CD1c-positive myeloid dendritic cell (primary cell): ENCODE results near the gene VPS39.
"Not testable (repeated sequence)": the region's sequence is repeated elsewhere in the genome, so short reads cannot be mapped to it uniquely, and the experiment has no call there.

Experiments used
- DNase-seq: peaks from one replicate; pipeline ENCODE4 v3.0.0-alpha.2; 2016; ENCODE audit errors: extremely low spot score

The VPS39 gene

GRCh38 chr15:42207674-42208579, at the start of gene VPS39:
Gene VPS39, minus strand, starts transcription at chr15:42208304. Its CDS starts 151 bp downstream, at chr15:42208153.
- peak; percentile 89 for DNase-seq

GRCh38 chr15:42253300-42253699, 45.2 kb upstream of the VPS39 start:
- DNase-seq = no peak

GRCh38 chr15:42240823-42241222, 32.7 kb upstream of the VPS39 start:
- DNase-seq = no peak

GRCh38 chr15:42239528-42240182, 31.6 kb upstream of the VPS39 start:
- DNase-seq = no peak

GRCh38 chr15:42233107-42233506, 25.0 kb upstream of the VPS39 start:
- DNase-seq = no peak

GRCh38 chr15:42232606-42233005, 24.5 kb upstream of the VPS39 start:
- no peak for DNase-seq

GRCh38 chr15:42231088-42231487, 23.0 kb upstream of the VPS39 start:
- no peak for DNase-seq

GRCh38 chr15:42228981-42229380, 20.9 kb upstream of the VPS39 start:
- DNase-seq = not testable (repeated sequence)

GRCh38 chr15:42228036-42228435, 19.9 kb upstream of the VPS39 start:
- DNase-seq = no peak

- DNase-seq = no peak
Observed at GRCh38 chr15:42226648-42227047, 18.5 kb upstream of the VPS39 start.

GRCh38 chr15:42220216-42220615, 12.1 kb upstream of the VPS39 start:
- no peak for DNase-seq

- peak; percentile 13 for DNase-seq
Observed at GRCh38 chr15:42218953-42219592, 11.0 kb upstream of the VPS39 start.

- DNase-seq = no peak
Observed at GRCh38 chr15:42217568-42217967, 9.5 kb upstream of the VPS39 start.

- DNase-seq = no peak
Observed at GRCh38 chr15:42215913-42216829, 8.1 kb upstream of the VPS39 start.

- DNase-seq = no peak
Observed at GRCh38 chr15:42214600-42214999, 6.5 kb upstream of the VPS39 start.

- no peak for DNase-seq
Observed at GRCh38 chr15:42213511-42213910, 5.4 kb upstream of the VPS39 start.

- no peak for DNase-seq
Observed at GRCh38 chr15:42210696-42211095, 2.6 kb upstream of the VPS39 start.

- DNase-seq = no peak
Observed at GRCh38 chr15:42206406-42206805, 1.7 kb downstream of the VPS39 start.

GRCh38 chr15:42203891-42204290, 4.2 kb downstream of the VPS39 start:
- no peak for DNase-seq

- DNase-seq = no peak
Observed at GRCh38 chr15:42202653-42203052, 5.5 kb downstream of the VPS39 start.

GRCh38 chr15:42201801-42202200, 6.3 kb downstream of the VPS39 start:
- no peak for DNase-seq

- no peak for DNase-seq
Observed at GRCh38 chr15:42199126-42199525, 9.0 kb downstream of the VPS39 start.
